ENCODE results near the gene DHRS4L2. TPM values are rescaled to one million over a fixed set of nuclear protein-coding genes. Genes with fewer than 3 reads are reported as not detected.
"Not testable (repeated sequence)": the region's sequence is repeated elsewhere in the genome, so short reads cannot be mapped to it uniquely, and the experiment has no call there.

The DHRS4L2 gene
- total RNA-seq, 1 donor from 2014 or later: 12.6 TPM

DNA sequence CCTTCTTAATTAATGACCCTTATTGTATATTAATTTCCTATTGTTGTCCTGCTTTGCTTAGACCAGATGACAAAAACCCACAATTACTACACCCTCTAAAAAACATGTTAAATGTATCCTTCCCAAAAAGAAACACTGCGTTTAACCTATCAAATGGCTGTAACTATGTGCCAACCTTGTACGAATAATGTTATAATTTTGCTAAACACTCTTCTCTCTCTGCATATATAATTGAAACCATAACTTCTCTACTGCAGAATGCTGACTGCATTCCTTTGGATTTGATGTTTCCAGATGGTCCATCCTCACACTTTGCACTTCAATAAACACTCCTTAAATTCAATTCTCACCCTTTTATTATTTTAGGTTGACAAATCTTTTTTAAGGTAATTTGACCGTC is 31.8 kb downstream of the DHRS4L2 start:
- not testable (repeated sequence) for DNase-seq

DNA sequence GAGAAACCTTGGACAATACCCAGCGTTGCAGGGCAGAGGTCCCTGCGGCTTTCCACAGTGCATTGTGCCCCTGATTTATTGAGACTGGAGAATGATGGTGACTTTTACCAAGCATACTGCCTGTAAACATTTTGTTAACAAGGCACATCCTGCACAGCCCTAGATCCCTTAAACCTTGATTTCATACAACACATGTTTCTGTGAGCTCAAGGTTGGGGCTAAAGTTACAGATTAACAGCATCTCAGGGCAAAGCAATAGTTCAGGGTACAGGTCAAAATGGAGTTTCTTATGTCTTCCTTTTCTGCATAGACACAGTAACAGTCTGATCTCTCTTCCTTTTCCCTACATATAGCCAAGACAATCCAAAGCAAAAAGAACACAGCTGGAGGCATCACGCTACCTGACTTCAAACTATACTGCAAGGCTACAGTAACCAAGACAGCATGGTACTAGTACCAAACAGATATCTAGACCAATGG is 36.2 kb downstream of the DHRS4L2 start:
- DNase-seq: not testable (repeated sequence)

DNA sequence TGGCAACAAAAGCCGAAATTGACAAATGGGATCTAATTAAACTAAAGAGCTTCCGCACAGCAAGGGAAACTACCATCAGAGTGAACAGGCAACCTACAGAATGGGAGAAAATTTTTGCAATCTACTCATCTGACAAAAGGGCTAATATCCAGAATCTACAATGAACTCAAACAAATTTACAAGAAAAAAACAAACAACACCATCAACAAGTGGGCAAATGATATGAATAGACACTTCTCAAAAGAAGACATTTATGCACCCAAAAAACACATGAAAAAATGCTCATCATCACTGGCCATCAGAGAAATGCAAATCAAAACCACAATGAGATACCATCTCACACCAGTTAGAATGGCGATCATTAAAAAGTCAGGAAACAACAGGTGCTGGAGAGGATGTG is 41.0 kb downstream of the DHRS4L2 start:
- not testable (repeated sequence) for DNase-seq

DNA sequence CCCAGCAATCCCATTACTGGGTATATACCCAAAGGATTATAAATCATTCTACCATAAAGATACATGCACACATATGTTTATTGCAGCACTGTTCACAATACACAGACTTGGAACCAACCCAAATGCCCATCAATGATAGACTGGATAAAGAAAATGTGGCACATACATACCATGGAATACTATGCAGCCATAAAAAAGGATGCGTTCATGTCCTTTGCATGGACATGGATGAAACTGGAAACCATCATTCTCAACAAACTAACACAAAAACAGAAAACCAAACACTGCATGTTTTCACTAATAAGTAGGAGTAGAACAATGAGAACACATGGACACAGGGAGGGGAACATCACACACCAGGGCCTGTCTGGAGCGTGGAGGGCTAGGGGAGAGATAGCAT is 42.6 kb downstream of the DHRS4L2 start:
- DNase-seq: not testable (repeated sequence)

DNA sequence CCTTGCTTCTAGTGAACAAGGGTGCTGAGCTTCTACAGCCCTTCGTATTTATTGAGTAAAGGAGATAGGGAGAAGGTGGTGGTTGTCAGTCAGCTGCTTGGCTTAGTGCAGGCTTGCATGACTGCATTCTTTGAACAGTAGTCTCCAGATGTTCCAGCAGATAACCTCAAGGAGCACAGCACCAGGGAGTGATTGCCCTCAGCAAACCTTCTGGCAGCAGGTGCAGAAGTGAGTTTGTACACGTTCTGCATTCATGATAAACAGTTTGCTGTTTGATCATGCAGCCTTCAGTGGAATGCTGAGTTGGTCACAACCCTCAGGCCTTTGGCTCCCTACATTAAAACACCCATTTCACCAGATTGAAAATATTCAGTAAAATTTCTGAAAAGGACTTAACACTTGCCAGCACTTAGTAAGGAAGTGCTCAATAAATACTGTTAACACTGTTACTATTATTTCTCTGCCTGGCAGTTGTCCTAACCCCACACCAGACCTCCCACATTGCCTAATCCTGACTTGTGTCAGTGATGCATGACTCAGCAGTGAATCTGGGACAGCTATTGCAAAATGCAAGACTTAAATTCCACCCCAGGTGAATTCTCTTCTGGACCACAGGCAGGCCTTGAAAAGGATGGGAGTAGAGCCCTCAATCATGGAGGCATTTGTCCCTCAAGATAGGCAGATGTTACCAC is 44.1 kb downstream of the DHRS4L2 start:
- DNase-seq: no peak

DNA sequence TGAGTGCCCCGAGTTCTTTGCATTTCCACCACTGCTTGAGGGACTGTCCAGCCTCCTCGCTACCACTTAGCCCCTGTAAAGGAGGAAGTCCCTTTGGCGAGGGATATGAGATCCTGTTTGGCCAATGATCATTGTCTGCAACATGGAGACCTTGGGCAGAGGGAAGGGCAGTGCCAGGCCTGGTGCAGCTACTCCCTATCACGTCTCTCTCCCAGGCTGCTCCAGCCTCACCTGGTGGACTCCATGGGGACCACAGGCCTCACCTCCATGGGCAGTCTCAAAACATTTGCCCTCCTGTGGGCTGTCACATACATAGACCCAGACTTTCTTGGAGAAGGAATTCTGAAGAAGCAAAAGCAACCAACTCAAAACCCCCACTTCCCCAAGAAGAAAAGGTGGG is 47.0 kb downstream of the DHRS4L2 start:
- not testable (repeated sequence) for DNase-seq

DNA sequence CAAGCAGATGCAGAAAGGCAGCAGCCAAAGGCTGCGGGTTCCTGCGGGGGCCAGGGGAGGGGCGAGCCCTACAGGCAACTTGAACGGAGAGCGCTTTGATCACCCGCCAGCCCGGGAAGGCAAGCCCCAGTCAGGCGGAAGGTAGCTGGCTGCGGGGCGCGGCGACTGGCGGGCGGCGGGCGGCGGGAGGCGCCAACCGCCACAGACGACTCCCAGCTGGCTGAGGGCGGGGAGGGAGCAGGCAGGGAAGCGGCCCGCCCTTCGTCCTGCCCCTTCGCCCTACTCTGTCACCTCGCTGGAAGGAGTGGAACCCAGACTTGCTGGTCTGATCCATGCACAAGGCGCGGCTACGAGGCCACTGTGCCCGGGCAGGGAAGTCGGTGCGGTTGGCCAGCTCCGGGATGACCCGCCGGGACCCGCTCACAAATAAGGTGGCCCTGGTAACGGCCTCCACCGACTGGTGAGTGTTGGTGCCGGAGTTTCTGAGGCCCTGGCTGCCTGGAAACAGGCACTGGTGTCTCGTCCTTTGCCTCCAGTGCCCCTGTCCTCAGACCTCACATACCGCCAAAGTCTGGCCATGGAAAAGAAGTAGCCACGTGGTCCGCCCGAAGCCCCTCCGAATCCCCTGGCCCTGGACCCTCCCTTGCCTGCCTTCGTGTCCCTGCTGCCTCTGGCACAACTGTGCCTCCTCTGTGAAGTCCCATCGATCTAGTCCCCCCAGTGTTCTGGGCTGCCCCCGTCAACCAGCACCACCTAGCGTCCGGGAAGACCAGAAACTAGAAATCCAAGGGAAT is 47.6 kb downstream of the DHRS4L2 start:
- DNase-seq: peak; percentile 74

DNA sequence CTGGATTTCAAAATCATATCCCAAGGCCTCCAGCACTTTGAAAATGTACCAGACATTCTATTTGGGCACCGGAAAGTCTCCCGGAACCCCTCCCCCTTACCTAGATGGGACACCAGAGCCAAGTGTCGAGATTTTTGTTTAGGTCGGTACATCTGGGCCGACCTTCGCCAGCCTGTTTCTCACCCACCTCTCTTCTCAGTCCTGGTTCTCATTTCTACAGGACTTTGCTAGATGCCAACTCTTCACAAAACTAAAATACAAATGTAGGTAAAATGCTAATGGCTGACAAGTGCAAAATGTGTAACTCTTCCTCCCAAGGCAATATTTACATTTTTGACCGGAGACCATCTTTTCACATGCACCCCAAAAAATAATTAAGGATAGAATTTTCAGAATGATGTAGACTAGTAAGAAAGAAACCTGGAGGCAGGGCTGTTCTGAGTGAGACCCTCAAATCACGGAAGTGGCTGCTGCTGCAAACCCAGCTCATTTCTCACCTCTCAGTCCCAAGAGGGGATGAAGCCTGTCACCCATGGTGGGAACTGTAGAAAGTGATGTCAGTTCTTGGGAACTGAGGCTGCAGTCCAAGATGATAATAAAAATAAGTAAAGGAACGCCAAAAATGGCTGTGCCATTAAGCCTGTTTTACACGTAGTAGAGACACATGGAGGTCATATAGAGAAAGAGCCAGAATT is 48.4 kb downstream of the DHRS4L2 start:
- not testable (repeated sequence) for DNase-seq

DNA sequence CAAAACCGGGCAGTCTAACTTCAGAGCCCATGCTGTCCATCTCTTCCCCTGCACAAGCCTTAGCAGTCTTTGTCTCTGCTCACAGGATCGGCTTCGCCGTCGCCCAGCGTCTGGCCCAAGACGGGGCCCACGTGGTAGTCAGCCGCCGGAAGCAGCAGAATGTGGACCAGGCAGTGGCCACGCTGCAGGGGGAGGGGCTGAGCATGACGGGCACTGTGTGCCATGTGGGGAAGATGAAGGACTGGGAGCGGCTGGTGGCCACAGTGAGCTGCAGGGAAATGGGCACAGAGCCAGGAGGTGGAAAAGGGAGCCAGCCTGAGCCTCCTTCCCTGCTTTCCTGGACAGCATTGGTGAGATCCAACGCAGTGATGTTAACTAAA is 48.9 kb downstream of the DHRS4L2 start:
- no peak for DNase-seq

DNA sequence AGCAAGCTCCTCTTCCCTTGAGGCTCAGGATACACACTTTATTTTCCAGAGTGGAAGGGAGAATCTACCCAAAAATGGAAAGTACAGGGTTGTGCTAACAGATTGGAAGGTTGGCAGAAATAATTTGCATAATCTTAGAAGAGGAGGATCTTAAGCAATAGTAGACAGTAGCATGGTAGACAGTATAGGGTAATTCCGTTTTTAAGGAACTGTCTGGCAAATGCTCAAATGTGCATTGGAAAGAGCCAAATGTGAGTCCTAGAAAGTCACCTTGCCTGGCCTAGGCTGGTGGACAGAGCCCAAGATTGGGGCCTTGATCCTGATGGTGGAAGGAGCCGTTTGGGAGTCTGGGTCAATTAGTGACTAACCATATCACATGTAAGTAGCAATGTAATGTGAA is 50.0 kb downstream of the DHRS4L2 start:
- DNase-seq: no peak

DNA sequence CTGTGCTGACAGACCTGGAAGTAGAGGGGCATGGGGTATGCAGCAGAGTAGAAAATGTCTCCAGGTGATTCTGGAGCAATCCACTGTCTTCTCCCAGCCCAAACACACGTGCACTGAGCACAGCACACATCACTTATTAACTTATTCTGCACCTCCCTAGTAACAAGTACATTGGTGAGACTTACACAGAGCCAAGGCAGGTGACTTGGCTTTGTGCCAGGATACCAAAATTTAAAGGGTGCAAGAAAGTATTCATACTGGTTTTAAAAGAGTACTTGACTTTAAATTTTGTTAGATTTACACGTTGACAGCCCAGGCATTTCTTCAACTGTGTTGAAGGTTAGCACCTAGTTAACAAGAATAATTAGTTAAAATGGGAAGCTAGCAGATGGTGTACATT is 52.0 kb downstream of the DHRS4L2 start:
- no peak for DNase-seq

DNA sequence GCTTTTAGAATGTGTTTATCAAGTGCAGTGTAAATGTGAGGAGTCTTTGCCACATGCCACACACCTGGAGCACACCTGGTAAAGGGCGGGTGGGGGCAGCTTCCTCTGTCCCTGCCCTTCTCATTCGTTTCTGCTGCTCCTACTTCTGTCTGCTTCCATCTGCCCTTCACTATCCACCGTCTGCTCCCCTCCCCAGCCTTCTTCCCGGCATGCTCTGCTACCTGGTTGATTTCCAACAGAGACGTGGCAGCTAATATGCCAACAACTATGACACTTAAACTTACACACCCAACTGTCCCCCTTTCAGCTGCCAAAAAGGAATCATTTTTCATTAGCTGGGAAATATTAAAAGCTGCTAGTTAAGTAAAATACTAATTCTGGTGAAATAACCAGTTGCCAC is 54.0 kb downstream of the DHRS4L2 start:
- no peak for DNase-seq

DNA sequence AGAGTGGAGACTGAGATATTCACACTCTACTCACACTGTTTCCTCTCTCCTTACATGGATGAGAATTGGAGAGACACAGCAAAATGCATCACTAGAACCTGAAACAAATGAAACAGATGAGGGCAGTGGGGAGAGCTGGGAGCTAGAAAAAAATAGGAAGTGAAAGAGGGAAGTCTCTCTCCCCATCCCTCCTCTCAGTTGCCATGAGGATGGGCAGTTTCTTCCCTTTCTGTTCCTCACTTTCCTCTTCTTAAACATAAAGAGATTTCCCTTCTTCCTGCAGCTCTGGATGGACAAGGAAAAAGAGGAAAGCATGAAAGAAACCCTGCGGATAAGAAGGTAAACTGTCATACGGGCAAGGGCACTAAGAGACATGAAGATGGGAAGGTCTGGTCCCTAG is 60.3 kb downstream of the DHRS4L2 start:
- DNase-seq: not testable (repeated sequence)

DNA sequence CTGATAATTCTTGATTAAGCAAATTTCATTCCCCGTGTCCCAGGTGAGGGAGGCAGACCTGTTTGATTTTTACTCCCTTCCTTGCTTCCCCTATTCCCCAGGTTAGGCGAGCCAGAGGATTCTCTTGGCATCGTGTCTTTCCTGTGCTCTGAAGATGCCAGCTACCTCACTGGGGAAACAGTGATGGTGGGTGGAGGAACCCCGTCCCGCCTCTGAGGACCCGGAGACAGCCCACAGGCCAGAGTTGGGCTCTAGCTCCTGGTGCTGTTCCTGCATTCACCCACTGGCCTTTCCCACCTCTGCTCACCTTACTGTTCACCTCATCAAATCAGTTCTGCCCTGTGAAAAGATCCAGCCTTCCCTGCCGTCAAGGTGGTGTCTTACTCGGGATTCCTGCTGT is 62.0 kb downstream of the DHRS4L2 start:
- DNase-seq: not testable (repeated sequence)

DNA sequence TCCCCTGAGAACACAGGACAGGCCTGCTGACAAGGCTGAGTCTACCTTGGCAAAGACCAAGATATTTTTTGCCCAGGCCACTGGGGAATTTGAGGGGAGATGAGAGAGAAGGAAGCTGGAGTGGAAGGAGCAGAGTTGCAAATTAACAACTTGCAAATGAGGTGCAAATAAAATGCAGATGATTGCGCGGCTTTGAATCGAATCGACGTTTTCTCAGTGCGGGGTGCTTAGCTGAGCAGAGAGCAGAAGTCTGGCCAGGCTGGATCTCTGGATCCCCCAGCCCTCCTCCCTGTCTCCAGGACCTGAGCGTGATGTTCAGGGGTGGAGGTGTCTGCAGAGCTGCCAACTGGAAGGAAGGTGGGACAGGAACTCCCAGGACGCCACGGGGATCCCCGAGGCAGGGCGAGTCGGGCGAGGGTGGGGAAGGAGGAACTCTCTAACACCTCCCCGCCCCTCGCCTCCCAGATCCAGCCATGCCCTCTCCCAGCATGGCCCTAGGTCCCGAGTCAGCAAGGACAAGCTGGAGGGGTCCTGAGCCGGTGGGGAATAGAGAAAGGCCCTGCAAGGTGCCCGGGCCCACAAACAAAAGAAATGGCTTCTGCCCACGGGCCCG is 62.6 kb downstream of the DHRS4L2 start:
- no peak for DNase-seq

DNA sequence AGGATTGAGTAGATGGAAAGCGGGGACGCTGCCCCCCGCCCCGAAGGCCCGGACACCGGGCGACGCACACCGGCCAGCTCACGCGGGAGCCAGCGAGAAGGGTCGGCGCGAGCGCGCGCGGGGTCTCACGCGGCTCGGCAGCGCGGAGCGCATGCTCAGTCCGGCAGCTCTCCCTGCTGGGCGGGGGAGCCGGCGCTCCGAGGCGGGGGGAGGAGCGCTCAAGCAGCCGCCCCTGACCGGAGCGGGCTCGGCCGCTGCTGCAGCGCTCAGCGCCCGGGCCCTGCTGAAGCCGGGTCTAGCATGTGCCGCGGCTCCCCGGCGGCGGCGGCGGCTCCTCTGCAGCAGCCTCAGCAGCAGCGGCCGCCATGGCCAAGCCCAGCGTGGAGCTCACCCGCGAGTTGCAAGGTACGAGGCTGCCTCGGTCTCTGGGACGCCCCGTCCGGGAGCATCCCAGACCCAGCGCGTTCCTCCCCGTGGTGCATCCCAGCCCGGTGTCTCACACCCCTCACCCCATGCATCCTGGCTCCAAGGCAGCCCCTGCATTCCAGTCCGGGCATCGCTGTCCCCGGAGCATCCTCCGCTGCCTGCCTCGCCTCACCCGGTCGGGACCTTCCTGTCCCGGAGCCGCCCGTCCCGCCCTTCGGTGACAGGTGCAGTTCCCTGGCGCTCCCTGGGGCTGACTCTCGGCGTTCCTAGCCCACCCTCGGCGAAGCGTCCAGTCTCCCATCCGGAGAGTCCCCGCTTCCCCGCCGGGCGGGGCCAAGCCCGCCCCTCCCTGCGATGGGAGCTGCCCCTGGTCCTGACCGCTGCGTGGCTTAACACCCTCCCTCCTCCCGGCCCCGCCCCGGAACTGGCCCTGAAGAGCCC is 63.3 kb downstream of the DHRS4L2 start, which contains the start of gene CARMIL3:
TSS of gene CARMIL3 (plus strand) at position 221 of the 867 bp plus-strand sequence. CDS start at position 366, 145 bp downstream.
- DNase-seq: peak; percentile 63

DNA sequence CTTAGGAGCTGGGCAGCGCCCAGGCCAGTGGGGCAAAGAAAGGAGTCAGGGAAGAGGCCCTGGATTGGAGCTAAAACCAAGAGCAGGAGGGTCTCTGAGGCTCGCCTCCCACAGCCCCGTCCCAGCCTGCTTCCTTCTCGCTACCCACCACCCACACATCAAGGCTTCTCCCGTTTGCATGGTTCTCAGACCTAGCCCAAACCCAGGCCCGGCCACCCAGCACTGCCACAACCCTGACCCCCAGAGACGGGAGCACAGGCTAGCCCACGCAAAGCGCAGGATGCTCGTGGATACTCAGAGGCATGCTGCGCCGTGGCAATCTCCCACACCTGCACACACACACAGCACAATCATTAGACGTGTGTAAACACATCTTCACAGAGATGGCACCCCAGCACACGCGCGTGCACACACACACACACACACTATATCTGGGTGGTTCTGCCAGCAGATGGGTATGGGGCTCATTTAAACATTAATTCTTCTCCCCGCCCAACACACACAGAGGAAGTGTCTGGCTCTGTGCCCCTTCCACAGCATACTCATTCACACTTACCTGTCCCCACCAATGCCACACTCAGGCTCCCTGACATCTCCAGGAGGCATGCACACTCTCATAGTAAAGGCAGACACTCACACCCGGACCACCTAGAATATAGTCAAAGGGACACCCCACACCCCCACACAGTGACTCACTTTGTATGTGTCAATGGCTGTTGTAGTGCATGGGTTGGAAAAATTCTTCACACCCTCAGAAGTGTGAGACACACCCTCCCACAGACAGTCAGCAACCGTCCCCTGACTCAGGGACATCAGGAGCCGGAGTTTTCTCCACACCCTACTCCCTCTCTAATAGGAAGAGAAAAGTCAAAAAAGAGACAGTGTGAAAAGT is 64.2 kb downstream of the DHRS4L2 start:
- no peak for DNase-seq

DNA sequence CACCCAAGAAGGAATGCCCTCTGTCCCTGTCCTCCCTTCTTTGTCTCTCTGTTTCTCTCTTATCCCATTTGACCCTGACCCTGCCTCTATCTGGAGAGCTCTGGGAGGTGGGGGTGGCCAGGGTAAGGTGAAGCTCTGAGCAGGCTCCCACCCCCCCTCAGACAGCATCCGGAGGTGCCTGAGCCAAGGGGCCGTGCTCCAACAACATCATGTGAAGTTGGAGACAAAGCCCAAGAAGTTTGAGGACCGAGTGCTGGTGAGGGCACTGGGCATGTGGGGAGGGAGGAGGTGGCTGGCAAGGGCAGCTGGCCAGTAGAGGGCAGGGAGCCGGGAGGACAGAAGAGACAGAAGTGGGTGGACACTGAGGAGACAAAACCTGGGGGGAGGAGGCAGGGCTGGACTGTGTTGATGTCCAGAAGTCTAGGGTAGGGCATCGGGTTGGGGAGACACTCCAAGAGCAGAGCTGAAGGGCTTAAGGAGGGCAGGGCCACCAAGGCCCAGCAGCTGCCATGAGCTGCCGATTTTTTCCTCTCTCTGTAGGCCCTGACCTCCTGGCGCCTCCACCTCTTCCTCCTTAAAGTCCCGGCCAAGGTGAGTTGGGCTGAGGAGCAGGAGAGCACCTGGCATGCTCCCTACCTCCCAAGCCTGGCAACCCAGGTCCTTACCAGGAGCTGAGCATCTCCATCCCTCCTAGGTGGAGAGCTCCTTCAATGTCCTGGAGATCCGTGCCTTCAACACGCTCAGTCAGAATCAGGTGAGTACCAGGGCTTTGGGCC is 65.0 kb downstream of the DHRS4L2 start:
- no peak for DNase-seq

DNA sequence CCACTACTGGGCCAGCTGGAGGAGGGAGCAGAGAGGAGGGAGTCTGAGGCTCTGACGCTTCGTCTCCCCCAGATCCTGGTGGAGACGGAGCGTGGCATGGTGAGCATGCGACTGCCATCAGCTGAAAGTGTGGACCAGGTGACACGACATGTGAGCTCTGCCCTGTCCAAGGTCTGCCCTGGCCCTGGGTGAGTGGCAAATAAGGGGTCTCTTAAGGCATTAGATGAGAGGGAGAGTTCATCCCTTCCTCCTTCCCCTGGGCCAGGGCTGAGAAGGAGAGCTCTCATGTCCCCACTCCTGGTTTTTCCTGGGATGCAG is 65.6 kb downstream of the DHRS4L2 start:
- DNase-seq: no peak

DNA sequence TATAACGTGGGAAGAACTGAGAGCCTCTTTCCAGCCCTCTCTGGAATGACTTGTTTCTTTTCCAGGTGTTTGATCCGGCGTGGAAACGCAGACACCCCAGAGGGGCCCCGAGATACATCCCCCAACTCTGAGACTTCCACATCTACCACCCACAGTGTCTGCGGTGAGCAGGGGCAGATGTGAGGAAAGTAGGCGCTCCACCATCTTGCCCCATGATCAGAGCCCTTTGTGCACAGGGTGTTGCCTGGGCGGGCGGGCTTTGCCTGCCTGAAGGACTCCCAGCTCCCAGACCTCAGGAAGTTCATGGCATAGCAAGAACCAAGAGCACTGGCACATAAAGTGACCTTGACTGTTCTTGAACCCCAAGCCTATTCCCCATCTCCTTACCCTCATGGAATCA is 65.9 kb downstream of the DHRS4L2 start:
- DNase-seq: no peak

All from dermis blood vessel endothelial cell (primary cell).